ENCODE results near the gene TSEN15.

GRCh38 chr1:184020328-184020727 is 31.2 kb upstream of the TSEN15 start:
- no peak for TF ChIP-seq CTCF (IDR thresholded peaks at IDR 0.05; ENCODE audit: low read depth, low read length, missing input control)
- no peak for TF ChIP-seq REST (IDR thresholded peaks at IDR 0.05)

Data from liver (tissue), 2 donors.